Measurements from ENCODE around the gene VSIG10L. TPM values are rescaled to one million over a fixed set of nuclear protein-coding genes. Genes with fewer than 3 reads are reported as not detected.

VSIG10L gene
- total RNA-seq (2022) (3.0 and 3.6 TPM in 2 replicates), Bru-seq, nascent RNA (percentile 36 among the genes with signal in this experiment), BruChase-seq, experiment 1, labeled RNA remaining after a 6-hour chase (percentile 38 among the genes with signal in this experiment), BruChase-seq, experiment 2, labeled RNA remaining after a 2-hour chase (percentile 37 among the genes with signal in this experiment)
- long read RNA-seq, partial matches to known transcripts: 2 of 3 reads
- long read RNA-seq, other reads (novel, unspliced or antisense): 1 of 3 reads

DNA sequence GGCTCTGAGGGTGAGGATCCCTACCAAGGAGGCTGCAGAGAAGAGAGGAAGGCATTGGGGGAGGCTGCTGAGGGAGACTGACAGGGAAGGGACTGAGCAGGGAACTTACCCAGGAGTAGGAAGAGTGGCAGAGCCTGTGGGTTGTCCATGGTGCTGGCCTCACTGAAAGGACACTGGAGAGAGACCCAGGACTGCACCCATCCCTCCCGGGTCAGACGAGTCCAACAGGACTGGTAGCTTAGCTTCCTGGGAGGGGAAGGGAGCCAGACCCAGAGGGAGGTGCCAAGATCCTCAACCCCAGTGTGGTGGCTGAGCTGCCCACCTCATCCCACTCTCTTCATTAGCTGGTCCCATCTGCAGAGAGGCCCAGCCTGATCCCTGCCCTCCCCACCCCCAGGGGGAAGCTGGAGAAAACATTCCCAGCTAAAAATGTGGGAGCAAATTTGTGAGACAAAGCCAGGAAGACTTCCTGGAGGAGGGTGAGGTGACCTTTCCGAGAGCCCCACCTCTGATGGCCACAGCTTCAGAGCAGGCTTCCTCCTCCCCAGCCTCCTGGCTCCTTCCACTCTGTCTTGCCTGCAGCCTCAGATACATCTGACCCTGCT is at the start of gene VSIG10L:
TSS of gene VSIG10L (minus strand) at position 164 of the 605 bp plus-strand sequence. CDS start at position 149, 15 bp downstream.
- Mint-ChIP-seq H3K27me3 (ENCODE audit: unreplicated experiment) (no peaks in the 10 kb centered on the region), H3K9me3 (ENCODE audit: low read depth, unreplicated experiment) (no peaks in the 10 kb centered on the region), H3K27ac (ENCODE audit: unreplicated experiment) (peak within 1 kb of the TSS; percentile 67), H3K36me3 (ENCODE audit: insufficient read depth, unreplicated experiment) (peaks cover 45% of the 10 kb centered on the region), H3K4me3 (ENCODE audit: low read depth, unreplicated experiment) (peak within 1 kb of the TSS; percentile 72), H3K4me1 (ENCODE audit: low read depth, unreplicated experiment) (peaks cover 35% of the 10 kb centered on the region)
- intact Hi-C loops (cut with micrococcal nuclease; ENCODE audit: unreplicated experiment): no loop called here
- CTCF ChIA-PET: interaction anchor here (1.1 to 2.1 kb wide), 4 partner anchors 21 to 97 kb away, joined by 3 to 8 read pairs (median 6); no protein-coding TSS in a partner anchor
- BruUV-seq (replicated peaks): no TSS peak
- DNase-seq: peak; percentile 43
- TF ChIP-seq, protein P1, sequence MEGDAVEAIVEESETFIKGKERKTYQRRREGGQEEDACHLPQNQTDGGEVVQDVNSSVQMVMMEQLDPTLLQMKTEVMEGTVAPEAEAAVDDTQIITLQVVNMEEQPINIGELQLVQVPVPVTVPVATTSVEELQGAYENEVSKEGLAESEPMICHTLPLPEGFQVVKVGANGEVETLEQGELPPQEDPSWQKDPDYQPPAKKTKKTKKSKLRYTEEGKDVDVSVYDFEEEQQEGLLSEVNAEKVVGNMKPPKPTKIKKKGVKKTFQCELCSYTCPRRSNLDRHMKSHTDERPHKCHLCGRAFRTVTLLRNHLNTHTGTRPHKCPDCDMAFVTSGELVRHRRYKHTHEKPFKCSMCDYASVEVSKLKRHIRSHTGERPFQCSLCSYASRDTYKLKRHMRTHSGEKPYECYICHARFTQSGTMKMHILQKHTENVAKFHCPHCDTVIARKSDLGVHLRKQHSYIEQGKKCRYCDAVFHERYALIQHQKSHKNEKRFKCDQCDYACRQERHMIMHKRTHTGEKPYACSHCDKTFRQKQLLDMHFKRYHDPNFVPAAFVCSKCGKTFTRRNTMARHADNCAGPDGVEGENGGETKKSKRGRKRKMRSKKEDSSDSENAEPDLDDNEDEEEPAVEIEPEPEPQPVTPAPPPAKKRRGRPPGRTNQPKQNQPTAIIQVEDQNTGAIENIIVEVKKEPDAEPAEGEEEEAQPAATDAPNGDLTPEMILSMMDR (IDR thresholded peaks at IDR 0.05; ENCODE audit: unreplicated experiment): no peak

DNA sequence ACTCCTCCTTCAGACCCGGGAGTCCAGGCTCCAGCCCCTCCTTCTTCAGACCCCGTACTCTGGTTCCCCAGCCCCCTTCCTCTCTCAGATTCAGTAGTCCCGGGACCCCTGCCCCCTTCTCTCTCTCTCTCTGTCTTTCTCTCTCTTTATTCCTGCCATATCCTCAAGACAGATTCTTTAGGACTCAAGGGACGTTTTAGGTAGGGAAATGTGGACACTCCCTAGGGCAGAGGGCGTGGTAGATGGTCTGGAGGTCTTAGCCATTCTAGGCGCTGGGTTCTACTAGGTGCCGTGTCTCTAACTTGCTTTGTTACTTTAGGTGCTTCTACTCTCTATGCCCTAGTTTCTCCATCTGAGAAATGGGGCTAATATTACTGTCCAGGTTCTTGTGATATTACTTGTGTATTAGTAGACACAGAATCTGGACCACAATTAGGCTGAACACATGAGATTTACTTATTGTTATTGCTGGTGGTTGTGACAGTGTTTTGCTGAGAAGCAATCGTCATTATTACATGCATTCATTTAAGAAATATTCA is 49.2 kb upstream of the VSIG10L start:
- intact Hi-C loops (cut with micrococcal nuclease; ENCODE audit: unreplicated experiment): no loop called here
- TF ChIP-seq, protein P1 (IDR thresholded peaks at IDR 0.05; ENCODE audit: unreplicated experiment): no peak
- CTCF ChIA-PET: no interaction called here
- peaks cover 10% of the 10 kb centered on the region for H3K4me1 Mint-ChIP-seq (ENCODE audit: low read depth, unreplicated experiment)
- no peak overlapping the region for H3K4me3 Mint-ChIP-seq (ENCODE audit: low read depth, unreplicated experiment)
- peaks cover 11% of the 10 kb centered on the region for H3K27me3 Mint-ChIP-seq (ENCODE audit: unreplicated experiment)
- BruUV-seq (replicated peaks): no TSS peak
- no peak for DNase-seq
- H3K36me3 Mint-ChIP-seq (ENCODE audit: insufficient read depth, unreplicated experiment): peaks cover 22% of the 10 kb centered on the region
- no peak overlapping the region for H3K27ac Mint-ChIP-seq (ENCODE audit: unreplicated experiment)
- H3K9me3 Mint-ChIP-seq (ENCODE audit: low read depth, unreplicated experiment): no peaks in the 10 kb centered on the region

DNA sequence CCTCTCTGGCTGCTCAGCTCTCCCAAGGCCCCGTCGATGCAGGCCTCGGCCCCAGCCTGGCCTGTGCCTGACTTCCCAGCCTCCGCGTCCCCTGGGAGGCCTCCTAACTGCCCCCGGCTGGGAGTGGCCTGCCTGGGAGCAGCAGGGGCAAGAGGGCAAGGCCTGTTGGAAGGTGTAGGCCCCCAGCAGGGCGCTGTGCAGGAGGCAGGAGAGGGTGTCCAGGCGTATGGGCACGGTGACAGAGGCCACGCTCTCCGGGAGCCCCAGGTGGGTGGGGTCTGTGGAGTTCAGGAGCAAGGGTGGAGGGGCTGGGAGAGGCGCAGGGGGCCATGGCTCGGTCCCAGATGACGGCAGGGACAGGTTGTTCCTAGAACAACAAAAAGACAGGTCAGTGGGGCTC is 47.2 kb upstream of the VSIG10L start:
- Mint-ChIP-seq H3K4me1 (ENCODE audit: low read depth, unreplicated experiment) (no peaks in the 10 kb centered on the region), H3K9me3 (ENCODE audit: low read depth, unreplicated experiment) (no peaks in the 10 kb centered on the region), H3K4me3 (ENCODE audit: low read depth, unreplicated experiment) (no peak overlapping the region), H3K36me3 (ENCODE audit: insufficient read depth, unreplicated experiment) (peaks cover 12% of the 10 kb centered on the region), H3K27me3 (ENCODE audit: unreplicated experiment) (peaks cover 11% of the 10 kb centered on the region), H3K27ac (ENCODE audit: unreplicated experiment) (no peak overlapping the region)
- BruUV-seq (replicated peaks): no TSS peak
- intact Hi-C loops (cut with micrococcal nuclease; ENCODE audit: unreplicated experiment): no loop called here
- TF ChIP-seq, protein P1 (IDR thresholded peaks at IDR 0.05; ENCODE audit: unreplicated experiment): no peak
- no peak for DNase-seq
- CTCF ChIA-PET: no interaction called here

DNA sequence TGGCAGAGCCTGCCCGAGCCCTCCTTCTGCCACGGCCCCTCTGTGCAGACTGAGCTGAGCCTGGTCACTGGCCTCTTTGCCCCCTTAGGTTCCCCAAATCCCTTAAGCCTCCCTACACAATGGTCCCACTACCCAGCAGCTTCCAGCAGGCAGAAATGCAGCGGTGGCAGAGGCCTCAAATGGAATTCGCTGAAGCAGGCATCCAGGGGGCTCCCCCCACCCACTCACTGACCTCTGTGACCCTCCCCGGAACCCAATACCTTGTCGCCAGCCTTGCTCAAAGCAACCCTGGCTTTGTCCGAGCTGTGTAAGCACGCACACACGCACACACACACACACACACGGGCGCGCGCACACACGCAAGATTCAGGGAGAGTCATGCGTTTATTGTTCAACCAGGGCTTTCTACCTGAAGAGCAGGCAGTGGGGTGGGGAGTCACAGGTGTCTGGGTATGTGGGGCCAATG is 46.0 kb upstream of the VSIG10L start, which contains the start of gene LIM2:
TSS of gene LIM2 (minus strand) at position 51 of the 466 bp plus-strand sequence. CDS start 531 bp downstream, outside the sequence.
- Mint-ChIP-seq H3K4me3 (ENCODE audit: low read depth, unreplicated experiment) (no peak within 1 kb of the TSS), H3K36me3 (ENCODE audit: insufficient read depth, unreplicated experiment) (peaks cover 6% of the 10 kb centered on the region), H3K27ac (ENCODE audit: unreplicated experiment) (no peak within 1 kb of the TSS), H3K9me3 (ENCODE audit: low read depth, unreplicated experiment) (no peaks in the 10 kb centered on the region), H3K27me3 (ENCODE audit: unreplicated experiment) (peaks cover 17% of the 10 kb centered on the region), H3K4me1 (ENCODE audit: low read depth, unreplicated experiment) (no peaks in the 10 kb centered on the region)
- no TSS peak for BruUV-seq (replicated peaks)
- DNase-seq: no peak
- TF ChIP-seq, protein P1 (IDR thresholded peaks at IDR 0.05; ENCODE audit: unreplicated experiment): no peak
- intact Hi-C loops (cut with micrococcal nuclease; ENCODE audit: unreplicated experiment): no loop called here
- CTCF ChIA-PET: interaction anchor here (0.9 kb wide), 1 partner anchor 21 kb away, joined by 3 read pairs; no protein-coding TSS in a partner anchor

Measured in Calu3 (cell line).